ENCODE measurements around the gene FAHD2A.
"Not testable (repeated sequence)": the region's sequence is repeated elsewhere in the genome, so short reads cannot be mapped to it uniquely, and the experiment has no call there.

Gene FAHD2A

DNA sequence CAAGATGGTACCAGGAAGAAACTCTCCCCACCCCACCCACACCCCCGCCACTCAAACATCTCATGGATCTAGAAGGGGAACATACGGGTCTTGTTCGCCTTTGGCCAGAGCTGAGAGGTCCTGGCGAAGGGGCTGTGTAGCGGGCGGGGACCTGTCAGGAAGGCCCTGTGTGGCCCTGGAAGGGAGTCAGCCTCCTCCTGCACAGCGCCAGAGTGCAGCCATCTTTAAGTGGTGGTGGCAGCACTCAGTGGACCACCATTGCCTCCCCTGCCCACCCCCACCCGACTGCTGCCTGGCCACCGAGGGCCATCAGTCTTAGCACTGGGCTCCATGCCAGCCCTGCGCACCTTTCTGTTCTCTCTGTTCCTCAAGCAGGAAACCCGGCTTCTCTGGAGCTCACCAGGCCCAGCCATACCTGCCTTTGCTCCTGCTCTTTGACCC is 11.6 kb upstream of the FAHD2A start:
- peak; percentile 3 for DNase-seq (ENCODE audit: low spot score)

DNA sequence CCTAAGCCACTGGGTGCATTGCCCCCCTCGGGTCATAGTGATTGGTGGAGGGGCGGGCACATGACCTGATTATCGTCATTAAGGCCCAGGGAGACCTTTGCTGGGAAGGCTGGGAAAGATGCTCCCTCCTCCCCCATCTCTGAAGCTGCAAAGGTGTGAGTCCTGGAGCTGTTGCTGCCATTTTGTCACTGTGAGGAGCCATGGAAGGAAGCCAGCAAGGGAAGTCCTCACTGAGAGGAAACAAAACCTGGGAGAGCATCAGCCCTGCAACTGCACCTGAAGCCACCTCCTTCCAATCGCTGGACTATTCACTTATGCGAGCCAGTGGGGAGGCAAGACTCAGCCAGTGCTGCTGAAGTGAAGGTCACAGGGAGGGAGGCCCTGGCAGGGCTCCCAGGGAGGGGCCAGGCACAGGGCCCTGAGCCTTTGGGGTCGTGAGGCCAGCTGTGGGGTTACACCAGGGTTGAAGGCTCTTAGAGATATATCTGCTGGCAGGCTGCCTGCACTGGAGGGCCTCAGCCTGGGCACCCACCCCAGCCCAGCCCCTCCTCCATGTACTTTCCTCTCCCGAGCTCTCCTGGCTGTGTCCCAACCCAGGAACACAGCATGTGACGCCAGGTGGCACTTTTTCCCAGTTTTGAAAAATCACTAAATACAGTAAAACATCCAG is 10.7 kb upstream of the FAHD2A start:
- peak; percentile 2 for DNase-seq (ENCODE audit: low spot score)

DNA sequence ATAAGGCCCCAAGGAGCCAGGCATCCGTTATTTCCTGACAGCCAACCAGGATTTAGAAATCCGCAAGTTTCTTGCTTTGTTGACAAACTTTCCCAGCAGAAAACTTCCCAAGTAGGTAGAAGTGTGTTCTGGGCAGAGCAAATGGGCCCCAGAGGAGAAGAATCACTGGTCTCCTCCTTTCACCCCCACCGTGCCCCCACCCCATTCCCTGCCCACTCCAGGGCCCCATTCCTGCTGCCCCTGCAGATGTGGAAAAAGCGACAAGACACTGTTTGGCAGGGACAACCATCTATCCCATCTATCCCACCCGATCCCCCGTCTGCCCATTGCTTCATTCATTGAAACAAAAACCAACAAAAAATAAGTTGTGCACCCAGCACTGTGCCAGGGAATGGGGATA is 10.2 kb upstream of the FAHD2A start:
- DNase-seq (ENCODE audit: low spot score): no peak

DNA sequence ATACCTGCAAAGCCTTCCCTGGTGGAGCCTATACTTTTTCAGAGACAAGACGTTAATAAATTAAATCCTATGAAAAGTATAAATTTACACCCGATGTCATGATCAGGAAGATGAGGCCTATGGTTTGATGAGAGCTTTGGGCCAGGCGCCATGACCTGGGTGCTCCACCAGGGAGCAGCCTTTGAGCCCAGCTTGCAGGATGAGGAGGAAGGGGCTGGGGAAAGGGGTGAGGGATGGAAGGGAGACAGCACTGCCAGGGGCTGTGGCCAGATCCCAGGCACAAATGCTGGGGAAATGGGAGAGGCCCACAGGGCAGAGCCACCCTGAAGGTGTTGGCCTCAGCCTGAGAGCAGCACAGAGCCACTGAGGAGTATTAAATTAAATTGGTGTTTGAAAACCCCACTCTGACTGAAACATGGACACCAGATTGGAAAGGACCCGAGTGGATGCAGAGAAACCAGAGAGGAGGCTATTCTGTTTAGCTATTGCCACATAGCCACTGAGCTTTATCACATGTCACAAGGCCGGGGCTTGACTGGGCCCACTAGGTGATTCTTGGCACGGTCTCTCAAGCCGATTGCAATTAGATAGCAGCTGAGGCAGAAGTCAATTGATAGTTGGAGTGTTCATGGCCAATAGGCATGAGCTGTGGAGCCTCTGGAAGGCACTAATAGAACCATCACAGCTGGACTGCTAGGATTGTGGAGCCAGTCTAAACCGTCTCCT is 9.6 kb upstream of the FAHD2A start:
- DNase-seq (ENCODE audit: low spot score): peak; percentile 6

GRCh38 chr2:95393901-95394300 is 8.6 kb upstream of the FAHD2A start:
- peak; percentile 5 for DNase-seq (ENCODE audit: low spot score)

GRCh38 chr2:95399061-95399460 is 3.4 kb upstream of the FAHD2A start:
- DNase-seq (ENCODE audit: low spot score): no peak

DNA sequence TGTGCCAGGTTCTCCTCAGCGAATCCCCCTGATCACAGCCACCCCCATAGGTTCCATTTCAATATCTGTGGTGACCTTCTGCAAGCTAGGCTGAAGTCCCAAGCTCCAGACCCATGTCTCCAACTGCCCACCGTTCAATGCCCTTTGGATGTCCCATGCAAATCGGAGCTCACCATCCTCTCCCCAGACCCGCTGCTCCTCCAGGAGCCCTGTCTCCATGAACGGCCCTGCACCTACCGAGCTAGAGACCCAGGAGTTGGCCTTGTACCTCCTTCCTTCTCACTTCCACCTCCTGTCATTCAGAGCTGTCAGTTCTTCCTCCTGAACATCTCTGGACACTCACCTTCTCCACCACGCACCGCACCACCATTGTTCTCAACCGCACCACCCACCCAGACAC is 1.0 kb upstream of the FAHD2A start:
- DNase-seq (ENCODE audit: low spot score): no peak

DNA sequence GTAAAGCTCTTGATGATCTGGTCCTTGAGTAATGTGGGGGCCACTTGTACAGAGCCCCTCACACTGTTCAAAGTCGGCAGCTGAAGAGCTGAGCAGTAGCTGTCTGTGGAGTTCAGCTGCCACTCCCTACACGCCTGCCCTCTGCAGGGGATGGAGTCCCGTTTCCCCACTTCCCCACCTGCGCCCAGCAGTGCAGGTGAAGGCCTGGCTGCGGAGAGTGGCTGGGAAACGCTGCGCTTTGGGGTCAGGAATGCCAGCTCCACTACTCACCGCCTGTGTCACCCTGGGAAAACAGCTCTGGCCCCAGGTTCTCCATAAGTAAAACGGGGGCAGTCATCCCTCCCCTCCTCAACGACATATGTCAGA is 521 bp upstream of the FAHD2A start:
- peak; percentile 11 for DNase-seq (ENCODE audit: low spot score)

GRCh38 chr2:95403204-95403721 is 755 bp downstream of the FAHD2A start:
- peak; percentile 44 for DNase-seq (ENCODE audit: low spot score)

GRCh38 chr2:95403824-95404223 is 1.3 kb downstream of the FAHD2A start:
- not testable (repeated sequence) for DNase-seq (ENCODE audit: low spot score)

GRCh38 chr2:95404676-95405075 is 2.2 kb downstream of the FAHD2A start:
- not testable (repeated sequence) for DNase-seq (ENCODE audit: low spot score)

GRCh38 chr2:95411239-95411638 is 8.7 kb downstream of the FAHD2A start:
- peak; percentile 32 for DNase-seq (ENCODE audit: low spot score)

GRCh38 chr2:95414015-95414594 is 11.6 kb downstream of the FAHD2A start:
- peak; percentile 77 for DNase-seq (ENCODE audit: low spot score)

DNA sequence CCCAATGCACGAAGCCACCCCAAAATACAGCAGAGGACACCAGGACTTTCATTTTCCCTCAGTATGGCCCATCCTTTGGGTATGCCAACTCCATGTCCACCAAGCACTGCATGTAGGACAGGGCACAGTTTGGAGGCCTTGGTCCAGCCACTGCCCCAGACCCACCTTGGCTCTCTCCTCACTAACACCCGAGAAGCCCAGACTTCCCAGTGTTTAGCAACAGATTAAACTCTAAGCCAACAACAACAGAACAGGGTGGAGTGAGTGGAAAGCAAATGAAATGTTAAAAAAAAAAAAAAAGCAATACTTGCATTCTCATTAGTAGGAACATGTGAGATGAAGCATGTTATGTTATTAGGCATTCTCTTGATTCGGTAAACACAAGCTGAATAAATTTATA is 12.6 kb downstream of the FAHD2A start:
- DNase-seq (ENCODE audit: low spot score): not testable (repeated sequence)

- not testable (repeated sequence) for DNase-seq (ENCODE audit: low spot score)
Observed at GRCh38 chr2:95415561-95415960, 13.1 kb downstream of the FAHD2A start.

DNA sequence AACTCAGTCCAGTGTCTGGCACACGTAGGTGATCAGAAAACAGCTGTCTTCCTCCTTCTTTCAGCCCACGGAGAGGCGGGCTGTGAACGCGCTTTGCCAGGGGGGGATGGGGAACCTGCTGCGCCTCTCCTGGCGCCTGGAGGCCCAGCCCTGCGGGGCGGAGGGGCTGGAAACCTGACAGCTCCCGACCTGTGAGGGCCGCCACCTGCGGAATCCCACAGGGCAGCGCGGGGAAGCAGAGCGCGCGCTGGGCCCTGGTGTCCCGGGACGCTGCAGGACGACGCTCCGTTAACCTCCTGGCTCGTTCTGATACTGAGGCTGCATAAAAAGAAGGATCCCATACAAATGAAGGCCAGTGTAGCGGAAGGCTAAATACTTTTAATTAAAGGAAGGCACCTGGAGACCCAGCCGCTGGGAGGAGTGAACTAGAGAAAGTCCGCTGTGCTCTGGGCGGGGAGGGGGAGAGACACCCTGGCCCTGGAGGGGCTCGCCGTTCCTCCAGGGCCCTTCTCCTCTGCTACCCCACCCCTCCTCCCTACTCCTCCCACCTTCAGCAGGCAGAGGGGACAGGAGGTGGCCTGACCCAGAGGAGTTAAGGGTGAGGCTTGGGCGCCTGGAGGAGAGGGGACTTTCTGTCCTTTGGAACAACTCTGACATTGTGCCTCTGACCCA is 24.8 kb downstream of the FAHD2A start:
- not testable (repeated sequence) for DNase-seq (ENCODE audit: low spot score)

GRCh38 chr2:95429748-95430467 is 27.4 kb downstream of the FAHD2A start:
- DNase-seq (ENCODE audit: low spot score): not testable (repeated sequence)

DNA sequence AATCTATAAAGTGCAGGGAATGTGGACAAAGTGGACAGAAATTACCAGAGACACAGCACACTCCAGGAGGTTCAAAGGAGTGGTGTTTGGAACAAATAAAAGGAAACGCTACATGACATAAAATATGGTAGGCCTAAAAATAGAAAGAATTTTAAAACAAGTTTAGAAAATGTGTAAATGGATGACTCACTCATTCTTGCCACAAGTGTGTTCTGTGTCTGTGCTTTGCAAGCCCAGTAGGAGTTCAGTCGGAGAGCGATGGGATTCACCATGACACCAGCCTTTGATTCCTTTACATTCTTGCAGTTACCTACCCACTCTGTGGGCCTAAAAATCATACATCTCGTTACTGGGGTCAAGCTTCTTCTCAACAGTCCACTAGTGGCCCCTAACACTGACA is 30.9 kb downstream of the FAHD2A start:
- DNase-seq (ENCODE audit: low spot score): not testable (repeated sequence)

DNA sequence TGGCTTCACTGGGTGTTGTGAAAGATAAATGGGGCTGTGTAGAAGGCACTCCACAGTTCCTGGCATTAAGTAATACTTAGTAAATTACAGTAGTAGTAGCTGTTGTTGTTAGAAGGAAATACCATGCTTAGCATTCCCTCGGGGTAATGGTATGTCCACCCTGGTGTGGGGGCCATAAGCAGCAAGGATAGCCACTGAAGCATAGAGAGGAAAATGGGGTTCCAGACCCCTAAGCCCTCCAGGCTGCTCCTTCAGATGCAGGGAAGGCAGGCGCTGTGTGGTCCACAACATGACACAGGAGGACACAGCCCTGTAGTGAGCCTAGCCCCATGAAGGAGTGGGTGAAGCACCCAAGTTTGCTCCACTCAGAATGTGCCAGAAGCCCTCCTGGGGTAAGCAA is 31.5 kb downstream of the FAHD2A start:
- DNase-seq (ENCODE audit: low spot score): not testable (repeated sequence)

- not testable (repeated sequence) for DNase-seq (ENCODE audit: low spot score)
Observed at GRCh38 chr2:95434507-95435076, 32.1 kb downstream of the FAHD2A start.

DNA sequence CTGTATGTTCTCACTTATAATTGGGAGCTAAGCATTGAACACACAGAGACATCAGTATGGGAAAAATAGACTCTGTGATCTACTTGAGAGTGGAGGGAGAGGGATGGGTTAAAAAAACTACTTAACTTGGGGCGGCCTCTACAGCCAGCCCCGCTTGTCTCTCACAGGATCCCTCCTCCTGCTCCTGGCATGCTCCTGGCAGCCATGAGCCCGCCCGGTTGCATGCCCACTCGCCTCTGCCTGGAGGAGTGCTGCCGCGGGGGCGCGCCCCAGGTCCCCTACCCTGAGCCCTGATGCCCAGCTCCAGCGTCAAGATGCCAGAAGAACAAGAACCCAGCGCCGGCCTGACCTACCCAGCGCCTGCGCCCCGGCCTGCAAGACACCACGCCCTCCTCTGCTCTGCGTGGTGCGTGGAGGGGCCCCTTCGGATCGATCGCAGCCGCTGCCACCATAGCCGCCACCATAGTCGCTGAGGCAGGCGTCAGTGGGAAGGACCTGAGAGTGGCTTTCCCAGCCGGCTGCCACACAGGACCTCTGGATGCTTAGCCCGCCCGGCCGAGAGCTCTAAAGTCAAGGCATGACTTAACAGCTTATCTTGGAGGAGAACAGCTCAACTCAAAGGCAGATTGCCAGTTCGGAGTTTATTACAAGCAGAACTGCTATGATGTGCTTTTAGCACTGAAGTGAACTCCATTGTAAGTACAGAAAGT is 32.8 kb downstream of the FAHD2A start:
- not testable (repeated sequence) for DNase-seq (ENCODE audit: low spot score)

Measured in AG20443 (cell line).